Measurements from ENCODE around the gene SH2B3. TPM values are rescaled to one million over a fixed set of nuclear protein-coding genes. Genes with fewer than 3 reads are reported as not detected.
A peak's percentile ranks its signal among the peaks of the same experiment; 100 is the strongest.

The SH2B3 gene
- total RNA-seq, 1 donor from 2014 or later, result 50.5 TPM

GRCh38 chr12:111450676-111451075, 45.0 kb downstream of the SH2B3 start:
- no peak overlapping the region for H3K4me3 ChIP-seq
- intact Hi-C loops (cut with micrococcal nuclease), result loop anchor here (5.0 kb wide), 1 partner anchor 53 kb away; no protein-coding TSS in a partner anchor
- H3K4me1 ChIP-seq, result peaks cover 80% of the 10 kb centered on the region
- no peak for TF ChIP-seq CTCF (IDR thresholded peaks at IDR 0.05; ENCODE audit: borderline replicate concordance)
- no peaks in the 10 kb centered on the region for H3K9me3 ChIP-seq (replicated peaks)
- H3K36me3 ChIP-seq, result peaks cover 70% of the 10 kb centered on the region
- no peaks in the 10 kb centered on the region for H3K27me3 ChIP-seq (ENCODE audit: low read depth)
- no peak for DNase-seq
- peak overlapping the region; percentile 97 for H3K27ac ChIP-seq (replicated peaks)

- Histone ChIP-seq H3K4me3 (no peak overlapping the region), H3K4me1 (peaks cover 80% of the 10 kb centered on the region), H3K36me3 (peaks cover 75% of the 10 kb centered on the region), H3K9me3 (replicated peaks) (no peaks in the 10 kb centered on the region), H3K27ac (replicated peaks) (peak overlapping the region; percentile 97), H3K27me3 (ENCODE audit: low read depth) (no peaks in the 10 kb centered on the region)
- no peak for TF ChIP-seq CTCF (IDR thresholded peaks at IDR 0.05; ENCODE audit: borderline replicate concordance)
- intact Hi-C loops (cut with micrococcal nuclease), result loop anchor here (5.0 kb wide), 1 partner anchor 54 kb away; no protein-coding TSS in a partner anchor
- DNase-seq, result no peak
These were observed 45.5 kb downstream of the SH2B3 start for GRCh38 chr12:111451232-111451631.

DNA sequence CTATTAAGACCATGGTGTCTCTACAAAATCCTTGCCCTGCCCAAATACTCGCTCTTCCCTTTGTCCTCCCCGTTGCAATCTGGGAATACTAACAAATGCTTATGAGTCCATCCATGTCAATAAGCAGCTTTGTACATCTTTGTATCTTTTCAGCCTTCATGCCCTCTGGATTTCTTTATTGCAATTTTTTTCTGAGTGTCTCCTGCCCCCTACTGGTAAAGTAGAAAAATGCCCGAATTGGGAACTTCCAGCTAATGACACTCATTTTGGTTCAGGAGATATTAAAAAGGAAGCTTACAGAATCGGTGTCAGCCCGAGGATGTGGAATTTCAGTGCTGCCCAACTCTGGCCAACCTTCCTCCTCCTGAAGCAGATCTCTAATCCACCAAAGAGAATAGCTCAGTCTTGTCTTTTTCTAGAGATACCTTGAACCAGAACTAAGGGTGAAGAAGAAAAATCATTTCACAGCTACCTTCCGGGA, 46.0 kb downstream of the SH2B3 start:
- intact Hi-C loops (cut with micrococcal nuclease), result loop anchor here (5.0 kb wide), 1 partner anchor 54 kb away; no protein-coding TSS in a partner anchor
- Histone ChIP-seq H3K9me3 (replicated peaks) (no peaks in the 10 kb centered on the region), H3K27ac (replicated peaks) (peak overlapping the region; percentile 97), H3K4me3 (no peak overlapping the region), H3K4me1 (peaks cover 79% of the 10 kb centered on the region), H3K27me3 (ENCODE audit: low read depth) (no peaks in the 10 kb centered on the region), H3K36me3 (peaks cover 80% of the 10 kb centered on the region)
- peak; percentile 85 for TF ChIP-seq CTCF (IDR thresholded peaks at IDR 0.05; ENCODE audit: borderline replicate concordance)
- no peak for DNase-seq

DNA sequence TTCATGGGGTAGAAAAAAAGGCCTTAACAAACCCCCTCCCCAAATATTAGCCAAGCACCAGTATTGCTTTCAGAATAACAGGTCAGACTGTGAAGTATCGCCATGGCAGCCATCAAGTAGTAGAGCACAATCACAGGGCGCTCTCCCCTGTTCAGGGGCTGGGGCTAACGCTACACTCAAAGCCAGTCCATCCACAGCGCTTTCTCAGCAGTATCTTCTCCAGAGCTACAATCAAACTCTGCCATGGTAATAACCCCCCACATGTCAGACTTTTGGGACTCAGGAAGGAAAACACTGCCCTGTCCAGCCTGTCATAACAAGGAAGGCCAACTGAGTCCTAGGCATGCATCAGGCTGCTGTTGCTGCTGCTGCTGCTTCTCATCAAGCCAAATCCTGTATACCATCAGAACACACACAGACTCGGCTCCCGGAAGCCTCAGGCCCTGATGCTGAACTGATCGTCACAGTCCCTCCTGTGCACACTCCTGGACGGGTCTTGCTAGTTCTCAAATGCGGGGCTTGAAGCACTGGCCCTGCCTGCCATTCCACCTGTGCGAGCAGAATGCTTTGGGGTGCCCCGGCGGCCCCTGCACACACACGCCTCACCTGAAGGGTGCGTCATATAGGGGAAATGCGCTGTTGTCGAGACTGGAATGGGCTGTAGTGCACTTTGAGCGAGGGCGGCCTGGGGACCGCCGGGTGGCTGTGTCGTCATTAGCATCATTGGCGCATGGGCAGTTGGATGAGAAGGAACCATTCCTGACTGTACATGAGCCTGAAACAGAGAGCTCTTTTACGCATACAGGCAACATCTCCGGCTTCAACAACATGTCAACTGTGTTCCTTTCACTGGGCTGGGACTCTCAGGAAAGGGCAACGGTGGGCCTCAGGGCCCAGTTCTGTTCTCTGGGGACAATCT, 47.6 kb downstream of the SH2B3 start:
- no peak for DNase-seq
- Histone ChIP-seq H3K4me3 (no peak overlapping the region), H3K4me1 (peaks cover 65% of the 10 kb centered on the region), H3K27ac (replicated peaks) (peak overlapping the region; percentile 47), H3K9me3 (replicated peaks) (no peaks in the 10 kb centered on the region), H3K27me3 (ENCODE audit: low read depth) (no peaks in the 10 kb centered on the region), H3K36me3 (peaks cover 70% of the 10 kb centered on the region)
- intact Hi-C loops (cut with micrococcal nuclease), result loop anchor here (5.0 kb wide), 1 partner anchor 56 kb away; no protein-coding TSS in a partner anchor
- no peak for TF ChIP-seq CTCF (IDR thresholded peaks at IDR 0.05; ENCODE audit: borderline replicate concordance)

- H3K9me3 ChIP-seq (replicated peaks), result no peaks in the 10 kb centered on the region
- no peaks in the 10 kb centered on the region for H3K27me3 ChIP-seq (ENCODE audit: low read depth)
- peak overlapping the region; percentile 47 for H3K27ac ChIP-seq (replicated peaks)
- peaks cover 64% of the 10 kb centered on the region for H3K4me1 ChIP-seq
- H3K4me3 ChIP-seq, result no peak overlapping the region
- H3K36me3 ChIP-seq, result peaks cover 65% of the 10 kb centered on the region
- no peak for DNase-seq
- intact Hi-C loops (cut with micrococcal nuclease), result loop anchor here (5.0 kb wide), 1 partner anchor 57 kb away; no protein-coding TSS in a partner anchor
- no peak for TF ChIP-seq CTCF (IDR thresholded peaks at IDR 0.05; ENCODE audit: borderline replicate concordance)
These were observed 48.6 kb downstream of the SH2B3 start for GRCh38 chr12:111454311-111454710.
